ENCODE results near the gene ELF3.

- no peak for TF ChIP-seq POLR2A (IDR thresholded peaks at IDR 0.05)
- TF ChIP-seq CTCF (IDR thresholded peaks at IDR 0.05), result no peak
- TF ChIP-seq POLR2AphosphoS5 (IDR thresholded peaks at IDR 0.05), result no peak
These were observed 35.3 kb downstream of the ELF3 start for GRCh38 chr1:202045705-202046104.
